NCI-H510A treated with DMSO at 0.1 percent for 48 hours (cell line): Measurements from ENCODE around the gene TRAIP.
A peak's percentile ranks its signal among the peaks of the same experiment; 100 is the strongest.

Experiments used
- DNase-seq: peaks from one replicate; lab custom pipeline; 2025; lab: John Stamatoyannopoulos, UW

The TRAIP gene

GRCh38 chr3:49876567-49876966, 20.2 kb upstream of the TRAIP start:
- no peak for DNase-seq

GRCh38 chr3:49873623-49874022, 17.3 kb upstream of the TRAIP start:
- no peak for DNase-seq

- DNase-seq: no peak
Observed at GRCh38 chr3:49872801-49873281, 16.5 kb upstream of the TRAIP start.

- no peak for DNase-seq
Observed at GRCh38 chr3:49871531-49872153, 15.3 kb upstream of the TRAIP start.

GRCh38 chr3:49869525-49870126, 13.3 kb upstream of the TRAIP start, which contains the start of gene CAMKV:
Gene CAMKV, minus strand, starts transcription at chr3:49869906. Its CDS starts 7,518 bp downstream, at chr3:49862388.
- no peak for DNase-seq

GRCh38 chr3:49868862-49869466, 12.6 kb upstream of the TRAIP start:
- no peak for DNase-seq

GRCh38 chr3:49867871-49868321, 11.5 kb upstream of the TRAIP start:
- no peak for DNase-seq

GRCh38 chr3:49867400-49867799, 11.0 kb upstream of the TRAIP start:
- no peak for DNase-seq

- DNase-seq: no peak
Observed at GRCh38 chr3:49865198-49865784, 8.9 kb upstream of the TRAIP start.

- DNase-seq: no peak
Observed at GRCh38 chr3:49864505-49864904, 8.1 kb upstream of the TRAIP start.

GRCh38 chr3:49859576-49860305, 3.4 kb upstream of the TRAIP start:
- DNase-seq: no peak

GRCh38 chr3:49855662-49856061, 702 bp downstream of the TRAIP start:
- DNase-seq: no peak

GRCh38 chr3:49845694-49846093, 10.7 kb downstream of the TRAIP start:
- no peak for DNase-seq

- DNase-seq: no peak
Observed at GRCh38 chr3:49844464-49845183, 11.7 kb downstream of the TRAIP start.

- no peak for DNase-seq
Observed at GRCh38 chr3:49842843-49843517, 13.4 kb downstream of the TRAIP start.

- no peak for DNase-seq
Observed at GRCh38 chr3:49841806-49842205, 14.6 kb downstream of the TRAIP start.

GRCh38 chr3:49841126-49841696, 15.2 kb downstream of the TRAIP start:
- no peak for DNase-seq

GRCh38 chr3:49840388-49840787, 16.0 kb downstream of the TRAIP start:
- no peak for DNase-seq

- peak; percentile 67 for DNase-seq
Observed at GRCh38 chr3:49839193-49839809, 17.1 kb downstream of the TRAIP start.

- no peak for DNase-seq
Observed at GRCh38 chr3:49831341-49831740, 25.0 kb downstream of the TRAIP start.
